H1 (cell line): Measurements from ENCODE around the gene IGF2R. TPM values are rescaled to one million over a fixed set of nuclear protein-coding genes. Genes with fewer than 3 reads are reported as not detected.
A peak's percentile ranks its signal among the peaks of the same experiment; 100 is the strongest.

Experiments
- CTCF ChIA-PET: fragments of 300-600 bp; sonication (Branson Sonifier 250); formaldehyde crosslinking; loops from one replicate; lab custom pipeline; 2021; ENCODE audit not compliant: partially characterized antibody; lab: Charles Lee
- POLR2A ChIA-PET: fragments of 300-600 bp; sonication (Branson Sonifier 250); formaldehyde crosslinking; loops from one replicate; lab custom pipeline; 2021; ENCODE audit warnings: inconsistent platforms; ENCODE audit not compliant: partially characterized antibody; lab: Charles Lee
- DNase-seq, 2 experiments: peaks; one replicate each; pipeline versions ENCODE4 v3.0.0 to v3.0.0-alpha.2; 2010 to 2022; ENCODE audit warnings: low spot score in 2 of 2, low read depth in 1 of 2, mixed read lengths in 1 of 2
- FAIRE-seq: peaks from 2 replicates; lab custom pipeline; 2011; peaks lifted over from hg19 to GRCh38; lab: Jason Lieb, UNC
- H2AFZ ChIP-seq: 2 replicates; pipeline ENCODE4 v1.8.1; 2012; ENCODE audit warnings: low read length, inconsistent platforms
- H2AK5ac ChIP-seq: 2 replicates; pipeline ENCODE4 v1.6.1; 2013; ENCODE audit warnings: low read depth, low read length
- H2BK120ac ChIP-seq: replicated peaks from 2 replicates; pipeline ENCODE3; 2013; ENCODE audit warnings: low read depth, low read length, inconsistent platforms
- H2BK12ac ChIP-seq: 2 replicates; pipeline ENCODE4 v1.6.1; 2013; ENCODE audit warnings: low read depth, low read length
- H2BK15ac ChIP-seq: 2 replicates; pipeline ENCODE4 v1.6.1; 2013; ENCODE audit warnings: low read length
- H2BK20ac ChIP-seq: 2 replicates; pipeline ENCODE4 v1.6.1; 2013; ENCODE audit warnings: low read length
- H2BK5ac ChIP-seq: 2 replicates; pipeline ENCODE4 v1.6.1; 2013; ENCODE audit warnings: low read depth, low read length
- H3K14ac ChIP-seq: 2 replicates; pipeline ENCODE4 v1.6.1; 2013; ENCODE audit warnings: inconsistent platforms; ENCODE audit not compliant: insufficient read length
- H3K18ac ChIP-seq: 2 replicates; pipeline ENCODE4 v1.6.1; 2013; ENCODE audit warnings: low read length; ENCODE audit errors: extremely low read depth
- H3K23ac ChIP-seq: 2 replicates; pipeline ENCODE4 v1.6.1; 2013; ENCODE audit warnings: inconsistent platforms; ENCODE audit not compliant: insufficient read length
- H3K23me2 ChIP-seq: 2 replicates; pipeline ENCODE4 v1.6.1; 2013; ENCODE audit warnings: low read depth, low read length
- H3K27ac ChIP-seq: 2 replicates; pipeline ENCODE4 v1.6.1; 2011; ENCODE audit warnings: low read depth, low read length, inconsistent platforms
- H3K27me3 ChIP-seq, 4 experiments: replicated peaks in 1 of 4; 1 replicate in 1 of 4; 2 replicates in 3 of 4; pipeline versions ENCODE4 v1.6.1 to v1.8.1; 2011 to 2013; ENCODE audit warnings: low read length in 3 of 4, mild to moderate bottlenecking in 3 of 4, inconsistent platforms in 2 of 4, mixed read lengths in 2 of 4, moderate library complexity in 1 of 4; ENCODE audit not compliant: control insufficient read depth in 3 of 4, insufficient read depth in 3 of 4; ENCODE audit errors: extremely low read depth in 1 of 4
- H3K36me3 ChIP-seq, 4 experiments: 2 replicates each; pipeline versions ENCODE4 v1.6.1 to v1.8.1; 2011 to 2013; ENCODE audit warnings: mild to moderate bottlenecking in 4 of 4, low read length in 3 of 4, moderate library complexity in 2 of 4, control low read depth in 1 of 4, inconsistent platforms in 1 of 4; ENCODE audit not compliant: insufficient read depth in 4 of 4, control insufficient read depth in 2 of 4
- H3K4ac ChIP-seq: replicated peaks from 2 replicates; pipeline ENCODE3; 2013; ENCODE audit warnings: low read length, low read depth, mixed read lengths, inconsistent platforms; ENCODE audit not compliant: insufficient read length
- H3K4me1 ChIP-seq, 4 experiments: replicated peaks in 1 of 4; 1 replicate in 1 of 4; 2 replicates in 3 of 4; pipeline versions ENCODE4 v1.6.1 to v1.8.1; 2011 to 2013; ENCODE audit warnings: low read length in 3 of 4, inconsistent platforms in 2 of 4, mixed read lengths in 1 of 4; ENCODE audit not compliant: insufficient read depth in 4 of 4, control insufficient read depth in 3 of 4
- H3K4me2 ChIP-seq, 2 experiments: 2 replicates each; pipeline versions ENCODE4 v1.6.1 to v1.8.1; 2011 to 2013; ENCODE audit warnings: low read depth in 2 of 2, low read length in 2 of 2, control low read depth in 1 of 2, inconsistent platforms in 1 of 2, mild to moderate bottlenecking in 1 of 2; ENCODE audit not compliant: insufficient read depth in 1 of 2
- H3K4me3 ChIP-seq, 4 experiments: fragments of 200-600, 300-600 bp in 1 of 4; sonication (generic), shearing (Covaris generic), sonication (Bioruptor Twin) in 1 of 4; 2 replicates each; pipeline versions ENCODE4 v1.5.1 to v1.8.1; 2011 to 2016; ENCODE audit warnings: low read length in 4 of 4, low read depth in 3 of 4, control low read depth in 2 of 4, inconsistent platforms in 2 of 4, mild to moderate bottlenecking in 2 of 4, mixed read lengths in 1 of 4, moderate library complexity in 1 of 4; ENCODE audit not compliant: insufficient read depth in 2 of 4; ENCODE audit errors: extremely low read depth in 1 of 4
- H3K56ac ChIP-seq: replicated peaks from 2 replicates; pipeline ENCODE3; 2013; ENCODE audit warnings: low read depth, mild to moderate bottlenecking, mixed read lengths, low read length, inconsistent platforms; ENCODE audit not compliant: insufficient read length
- H3K79me1 ChIP-seq: 2 replicates; pipeline ENCODE4 v1.6.1; 2013; ENCODE audit warnings: low read depth, low read length, control low read depth
- H3K79me2 ChIP-seq, 2 experiments: 2 replicates each; pipeline versions ENCODE4 v1.6.1 to v1.8.1; 2012 to 2013; ENCODE audit warnings: low read length in 2 of 2, mild to moderate bottlenecking in 2 of 2, inconsistent platforms in 1 of 2; ENCODE audit not compliant: insufficient read depth in 2 of 2, control insufficient read depth in 1 of 2
- H3K9ac ChIP-seq, 4 experiments: replicated peaks in 1 of 4; 1 replicate in 1 of 4; 2 replicates in 3 of 4; pipeline versions ENCODE4 v1.6.1 to v1.8.1; 2011 to 2013; ENCODE audit warnings: low read depth in 3 of 4, low read length in 3 of 4, control low read depth in 2 of 4, mild to moderate bottlenecking in 2 of 4, moderate library complexity in 2 of 4, inconsistent platforms in 1 of 4; ENCODE audit errors: extremely low read depth in 1 of 4
- H3K9me3 ChIP-seq, 2 experiments: 2 replicates each; pipeline versions ENCODE4 v1.6.1 to v1.8.1; 2012 to 2013; ENCODE audit warnings: mild to moderate bottlenecking in 2 of 2, moderate library complexity in 2 of 2, control low read depth in 1 of 2, inconsistent platforms in 1 of 2, low read depth in 1 of 2, low read length in 1 of 2, mixed read lengths in 1 of 2; ENCODE audit not compliant: insufficient read depth in 2 of 2
- H4K20me1 ChIP-seq, 2 experiments: replicated peaks in 1 of 2; 2 replicates each; pipeline versions ENCODE3 to v1.8.1; 2011 to 2013; ENCODE audit warnings: inconsistent platforms in 2 of 2, low read length in 2 of 2, mild to moderate bottlenecking in 1 of 2; ENCODE audit not compliant: insufficient read depth in 2 of 2, control insufficient read depth in 1 of 2
- H4K5ac ChIP-seq: 2 replicates; pipeline ENCODE4 v1.6.1; 2013; ENCODE audit warnings: low read length, low read depth, mixed read lengths, inconsistent platforms; ENCODE audit not compliant: insufficient read length
- H4K8ac ChIP-seq: 2 replicates; pipeline ENCODE4 v1.8.0; 2013; ENCODE audit warnings: mild to moderate bottlenecking, moderate library complexity, low read length, inconsistent platforms; ENCODE audit not compliant: insufficient read depth; ENCODE audit errors: extremely low read depth
- H4K91ac ChIP-seq: replicated peaks from 2 replicates; pipeline ENCODE3; 2013; ENCODE audit warnings: low read length, mixed read lengths, inconsistent platforms; ENCODE audit not compliant: insufficient read length
- ATF2 ChIP-seq: IDR thresholded peaks from 2 replicates; pipeline ENCODE4 v1.6.1; 2012; ENCODE audit warnings: low read length, inconsistent platforms
- WGBS, 2 experiments: shearing (Covaris generic) in 1 of 2; methylation state at CpG; one replicate each; pipeline versions ENCODE4 v1.1.6 to v1.1.7; 2013 to 2015; ENCODE audit warnings: low lambda C conversion rate in 2 of 2, mixed read lengths in 2 of 2, inconsistent platforms in 1 of 2, low coverage in 1 of 2, missing lambda C conversion rate in 1 of 2; ENCODE audit not compliant: insufficient replicate concordance in 2 of 2, insufficient coverage in 1 of 2, insufficient read length in 1 of 2; ENCODE audit errors: extremely low coverage in 1 of 2, missing lambda C conversion rate in 1 of 2; 5-methylcytosine and 5-hydroxymethylcytosine counted together
- polyA plus RNA-seq, 7 experiments: library from polyadenylated mRNA; depleted of rRNA in 3 of 7; stranded (reverse) in 5 of 7; unstranded in 2 of 7; fragments of >200 nt in 5 of 7; fragments of 200-250 nt in 2 of 7; gene quantifications; 1 replicate in 5 of 7; 2 replicates in 1 of 7; 4 replicates in 1 of 7; pipeline versions ENCODE4 v1.2.1 to v1.2.3, GENCODE V29; 2011 to 2013; ENCODE audit warnings: missing spikeins in 2 of 7, mixed read lengths in 2 of 7
- total RNA-seq: library from RNA; stranded (reverse); fragmentation: NEBNext Ultra II Directional; extraction: Animal tissue kit (Norgen Biotek cat#: 25700); gene quantifications from 2 replicates; pipeline ENCODE4 v1.2.1, GENCODE V29; 2021

The IGF2R gene
- total and polyA plus RNA-seq, 2 of the 8 experiments (the other 6 are each of a cell fraction or from before 2014, with no cell fraction given) = 20.6 to 74.1 TPM

- no peak overlapping the region for H2BK120ac ChIP-seq
- no peak for TF ChIP-seq ATF2
- H3K36me3 ChIP-seq = no peaks in the 10 kb centered on the region
- FAIRE-seq (no peak), DNase-seq (peak in 1 of 2 experiments; percentile 1)
- H3K4me3 ChIP-seq = no peak overlapping the region
- no peak overlapping the region for H2BK20ac ChIP-seq
- no peak overlapping the region for H3K18ac ChIP-seq
- H4K91ac ChIP-seq = no peak overlapping the region
- CTCF ChIA-PET = no interaction called here
- no peak overlapping the region for H4K8ac ChIP-seq
- H2BK12ac ChIP-seq = no peak overlapping the region
- H3K56ac ChIP-seq = no peak overlapping the region
- peaks cover 0 to 7% (median 0%) of the 10 kb centered on the region in 4 experiments; a peak in 1 of 7 replicates for H3K27me3 ChIP-seq
- H3K9me3 ChIP-seq = no peaks in the 10 kb centered on the region
- POLR2A ChIA-PET = no interaction called here
- H2AFZ ChIP-seq = no peak overlapping the region
- H3K9ac ChIP-seq = no peak overlapping the region
- WGBS, 2 experiments = 87% methylated on average over 3 of the region's 3 CpGs; no CpG with 5 or more reads in 1 of the 2 experiments
- no peak overlapping the region for H2BK5ac ChIP-seq
- no peaks in the 10 kb centered on the region for H3K79me2 ChIP-seq
- H3K4me1 ChIP-seq = no peaks in the 10 kb centered on the region
- H3K14ac ChIP-seq = no peak overlapping the region
- H3K23ac ChIP-seq = no peak overlapping the region
- H2AK5ac ChIP-seq = no peak overlapping the region
- H3K23me2 ChIP-seq = no peaks in the 10 kb centered on the region; the same call in 1 of the 2 replicates
- no peak overlapping the region for H3K4ac ChIP-seq
- no peak overlapping the region for H3K27ac ChIP-seq
- H4K20me1 ChIP-seq = no peaks in the 10 kb centered on the region
- no peak overlapping the region for H4K5ac ChIP-seq
- H3K4me2 ChIP-seq = no peak overlapping the region
- H3K79me1 ChIP-seq = no peaks in the 10 kb centered on the region
- H2BK15ac ChIP-seq = no peak overlapping the region
Measured at GRCh38 chr6:159959976-159960384, 8.9 kb upstream of the IGF2R start.
